Mammary epithelial cell (primary cell): ENCODE results near the gene RTN4RL2.

Source experiments
- CTCF ChIP-seq, 2 donors: IDR thresholded peaks in 1 of 2; conservative IDR thresholded peaks in 1 of 2; 2 replicates each; pipeline ENCODE4 v1.5.1; 2011 to 2012; ENCODE audit warnings: inconsistent platforms in 2 of 2, low read length in 2 of 2, mild to moderate bottlenecking in 2 of 2, control low read depth in 1 of 2, low read depth in 1 of 2; ENCODE audit not compliant: insufficient read depth in 1 of 2; ENCODE audit errors: extremely low read depth in 1 of 2
- EZH2 ChIP-seq: IDR thresholded peaks from 2 replicates; pipeline ENCODE4 v1.6.1; 2012; ENCODE audit warnings: low read length, inconsistent platforms, borderline replicate concordance

- TF ChIP-seq CTCF (conservative IDR thresholded peaks at IDR 0.05 in 1 of 2, IDR thresholded peaks at IDR 0.05 in 1 of 2; ENCODE audit: extremely low read depth in 1 of 2, insufficient read depth in 1 of 2, low read depth in 1 of 2, low read length in 2 of 2), result no peak
- TF ChIP-seq EZH2, result no peak
These were observed 33.8 kb upstream of the RTN4RL2 start for GRCh38 chr11:57426439-57426928.
